ENCODE results near the gene TSHZ3.

Gene TSHZ3

DNA sequence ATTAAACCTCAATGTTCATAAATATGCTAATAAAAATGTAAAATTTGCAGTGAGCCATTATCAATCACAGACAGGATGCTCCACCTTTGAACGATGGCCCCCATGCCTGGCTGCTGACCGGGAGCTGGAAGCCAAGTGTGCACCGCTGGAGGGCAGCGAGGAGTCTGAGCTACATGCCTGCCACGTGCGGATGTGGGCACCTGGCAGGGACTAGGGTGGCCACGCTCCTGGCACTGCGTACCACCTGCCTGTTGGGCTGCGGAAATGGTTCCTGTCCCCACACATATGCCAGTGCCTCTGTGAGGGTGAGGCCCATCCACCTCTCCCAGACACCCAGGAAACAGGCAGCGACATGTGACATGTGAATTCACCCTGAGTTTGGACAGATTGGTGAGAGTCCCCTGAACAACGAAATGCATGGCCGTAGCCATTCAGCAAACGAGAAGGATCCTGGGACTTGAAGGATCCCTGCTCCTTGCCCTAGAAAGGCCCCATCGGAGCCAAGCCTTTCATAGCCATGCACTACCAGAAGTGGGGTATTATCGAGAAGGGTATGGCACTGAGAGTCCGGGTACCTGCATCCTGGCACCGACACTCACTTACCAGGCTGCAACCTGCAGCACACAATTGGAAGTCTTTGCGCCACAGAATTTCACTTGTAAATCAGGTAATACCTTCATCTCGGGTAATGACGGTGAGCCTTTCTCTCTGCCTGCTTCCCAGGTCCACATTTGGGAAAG is 35.8 kb downstream of the TSHZ3 start:
- no peak for DNase-seq

DNA sequence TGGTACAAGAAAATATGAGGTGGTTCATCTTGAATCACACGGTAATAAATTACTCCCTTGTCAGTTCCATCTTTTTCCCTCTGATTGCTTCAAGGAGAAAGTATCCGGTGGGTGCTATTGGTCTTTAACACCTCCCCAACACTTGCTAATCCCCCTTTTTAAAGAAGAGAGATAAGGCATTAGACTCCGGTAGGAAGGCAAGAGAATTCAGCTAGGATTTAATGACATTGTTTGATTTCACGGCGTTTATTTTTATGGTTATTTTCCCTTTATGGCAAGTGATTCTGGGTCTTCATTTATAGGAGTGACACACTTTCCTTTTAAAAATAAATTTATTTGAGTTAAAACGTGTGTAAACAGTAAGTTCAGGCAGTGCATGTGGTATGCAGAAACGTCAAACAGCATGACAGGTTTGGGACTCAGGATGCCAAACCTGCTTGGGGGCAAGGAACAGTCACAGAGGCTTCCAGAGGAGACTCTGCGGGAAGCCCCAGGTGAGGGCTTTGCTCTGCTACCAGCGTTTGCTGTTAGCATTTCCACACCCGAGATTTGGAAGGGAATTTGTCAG is 36.5 kb downstream of the TSHZ3 start:
- no peak for DNase-seq

GRCh38 chr19:31312009-31312676 is 37.1 kb downstream of the TSHZ3 start:
- no peak for DNase-seq

GRCh38 chr19:31310432-31311133 is 38.7 kb downstream of the TSHZ3 start:
- no peak for DNase-seq

- DNase-seq = no peak
Measured at GRCh38 chr19:31308781-31309180, 40.5 kb downstream of the TSHZ3 start.

- no peak for DNase-seq
Measured at GRCh38 chr19:31307071-31307669, 42.1 kb downstream of the TSHZ3 start.

DNA sequence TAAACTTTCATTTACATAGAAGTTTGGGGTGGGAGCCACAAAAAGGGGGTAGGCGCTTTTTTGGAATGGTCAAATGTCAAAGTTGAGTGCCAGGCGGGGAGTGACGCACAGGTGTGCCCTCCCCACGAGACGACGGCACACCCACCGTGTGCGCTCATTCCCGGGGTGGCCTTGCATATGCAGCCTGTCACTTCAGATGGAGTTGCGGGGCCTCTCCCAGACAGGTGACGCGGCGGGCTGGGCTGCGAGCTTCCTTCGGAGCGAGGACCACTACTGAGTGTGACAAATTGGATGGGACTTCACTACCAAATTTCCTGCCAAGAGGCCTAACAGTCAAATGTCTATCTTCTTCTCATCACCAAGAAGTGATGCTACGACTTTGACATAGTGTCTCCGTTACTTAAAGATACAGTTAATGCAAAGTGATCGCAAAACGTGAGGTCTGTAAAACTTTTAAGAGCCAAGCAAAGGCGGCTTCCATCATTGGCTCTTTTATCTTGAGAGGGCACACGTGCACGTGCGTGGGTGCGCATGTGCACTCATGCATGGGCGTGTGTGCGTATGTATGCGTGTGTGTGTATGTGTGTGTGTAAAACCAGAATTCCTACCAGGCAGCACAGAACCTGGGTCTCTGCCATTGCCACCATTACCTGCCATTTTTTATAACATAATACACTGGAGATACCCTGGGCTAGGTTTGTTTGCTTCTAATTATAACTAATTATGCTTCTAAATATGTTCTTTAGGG is 43.1 kb downstream of the TSHZ3 start:
- no peak for DNase-seq

GRCh38 chr19:31304831-31305312 is 44.4 kb downstream of the TSHZ3 start:
- DNase-seq = no peak

DNA sequence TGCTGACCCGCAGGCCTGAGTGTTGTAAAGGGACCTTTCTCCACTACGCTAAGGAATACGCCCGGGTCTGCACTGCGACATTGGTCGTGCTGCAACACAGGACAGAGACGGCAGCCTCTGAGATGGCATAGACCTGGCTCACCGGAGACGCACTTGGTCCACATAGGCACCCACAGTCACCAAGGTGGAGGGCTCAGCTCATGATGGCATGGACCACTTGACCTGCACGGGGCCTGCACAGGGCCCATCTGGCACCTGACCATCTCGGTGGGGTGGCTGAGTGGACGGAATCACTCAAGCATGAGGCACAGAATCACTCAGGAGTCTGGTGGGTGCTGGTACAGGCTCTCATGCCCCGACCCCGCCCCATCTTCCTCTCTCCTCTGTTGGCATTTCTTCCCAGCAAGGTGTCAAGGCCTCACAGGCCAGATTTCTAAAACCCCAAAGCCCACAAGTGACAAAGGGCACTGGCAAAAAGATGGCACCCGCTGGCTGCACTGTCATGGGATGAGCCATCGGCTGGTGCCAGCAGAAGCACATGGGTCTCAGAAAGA is 45.9 kb downstream of the TSHZ3 start:
- DNase-seq = no peak

DNA sequence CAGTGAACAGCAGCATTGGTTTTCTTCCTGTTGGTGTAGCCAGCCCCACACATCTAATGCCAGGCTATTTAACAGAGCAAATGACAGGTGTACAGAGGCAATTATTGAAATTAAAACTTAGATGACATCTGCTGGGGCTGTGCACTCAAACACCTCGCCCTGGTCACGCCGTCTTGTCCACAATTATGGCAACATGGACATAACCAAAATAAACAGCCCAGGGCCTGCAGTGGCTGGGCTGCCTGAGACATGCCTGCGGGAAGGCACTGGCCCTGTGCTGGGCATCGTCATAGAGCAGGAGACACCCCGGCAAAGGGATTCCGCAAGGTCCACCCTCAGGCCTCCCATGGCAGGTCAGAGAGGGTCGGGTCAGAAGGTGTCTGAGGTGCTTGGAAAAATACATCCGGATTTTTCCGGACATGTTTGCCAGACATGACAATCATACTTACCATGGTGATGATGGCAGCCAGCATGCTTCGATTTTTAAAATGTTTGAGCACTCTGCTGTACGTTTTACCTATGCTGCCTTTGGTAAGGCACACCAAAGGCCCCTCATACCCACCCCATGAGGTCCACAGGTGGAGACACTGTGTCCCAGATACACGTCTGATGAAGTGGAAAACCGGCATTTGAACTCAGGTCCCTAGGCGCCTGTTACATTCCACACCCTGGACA is 47.8 kb downstream of the TSHZ3 start:
- no peak for DNase-seq

GRCh38 chr19:31300422-31300821 is 48.8 kb downstream of the TSHZ3 start:
- DNase-seq = no peak

- DNase-seq = no peak
Measured at GRCh38 chr19:31299665-31300064, 49.6 kb downstream of the TSHZ3 start.

GRCh38 chr19:31297991-31298390 is 51.2 kb downstream of the TSHZ3 start:
- DNase-seq = no peak

DNA sequence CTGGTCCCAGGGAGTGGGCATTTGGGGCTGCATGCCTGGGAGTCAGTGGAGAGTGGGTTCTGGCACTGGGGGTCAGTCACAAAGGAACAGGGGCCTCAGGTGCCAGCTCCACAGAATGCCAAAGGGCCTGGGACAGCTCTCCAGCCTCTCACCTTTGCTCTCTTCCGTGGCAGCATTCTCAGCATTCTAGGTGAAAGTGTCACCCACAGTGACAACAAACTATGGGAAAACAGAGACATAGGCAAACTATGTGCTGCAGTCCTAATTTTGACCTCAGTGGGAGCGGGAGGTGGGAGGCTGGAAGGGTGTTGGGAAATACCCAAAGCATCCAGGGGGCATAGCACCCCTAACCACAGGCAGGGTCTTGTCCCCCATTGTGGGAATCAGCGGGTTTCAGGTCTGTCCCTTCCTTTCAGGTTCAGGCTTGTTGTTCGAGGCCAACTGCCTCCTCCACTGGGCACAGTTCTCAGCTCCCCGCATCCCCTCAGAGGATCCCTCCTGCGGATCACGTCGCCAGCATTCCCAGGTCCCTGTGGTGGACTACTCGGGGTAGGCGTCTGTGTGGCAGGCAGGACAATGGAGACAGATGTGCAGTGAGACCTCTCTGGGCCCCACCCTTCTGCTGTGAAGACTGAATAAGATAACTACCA is 52.4 kb downstream of the TSHZ3 start:
- no peak for DNase-seq

GRCh38 chr19:31294189-31294588 is 55.0 kb downstream of the TSHZ3 start:
- DNase-seq = no peak

DNA sequence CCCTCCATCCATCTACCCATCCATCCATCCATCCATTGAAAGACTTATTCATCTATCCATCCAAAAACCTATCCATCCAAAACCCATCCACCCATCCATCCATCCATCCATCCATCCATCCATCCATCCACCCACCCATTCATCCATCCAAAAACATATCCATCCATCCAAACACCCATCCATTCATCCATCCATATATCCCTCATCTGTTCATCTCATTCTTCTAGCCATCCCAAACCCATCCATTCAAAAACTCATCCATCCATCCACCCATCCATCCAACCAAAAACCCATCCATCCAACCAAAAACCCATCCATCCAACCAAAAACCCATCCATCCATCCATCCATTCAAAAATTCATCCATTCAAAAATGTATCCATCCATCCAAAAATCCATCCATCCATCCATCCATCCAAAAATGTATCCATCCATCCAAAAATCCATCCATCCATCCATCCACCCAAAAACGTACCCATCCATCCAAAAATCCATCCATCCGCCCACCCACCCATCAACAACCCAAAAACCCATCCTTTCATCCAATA is 56.5 kb downstream of the TSHZ3 start:
- no peak for DNase-seq

- no peak for DNase-seq
Measured at GRCh38 chr19:31290931-31291590, 58.2 kb downstream of the TSHZ3 start.

DNA sequence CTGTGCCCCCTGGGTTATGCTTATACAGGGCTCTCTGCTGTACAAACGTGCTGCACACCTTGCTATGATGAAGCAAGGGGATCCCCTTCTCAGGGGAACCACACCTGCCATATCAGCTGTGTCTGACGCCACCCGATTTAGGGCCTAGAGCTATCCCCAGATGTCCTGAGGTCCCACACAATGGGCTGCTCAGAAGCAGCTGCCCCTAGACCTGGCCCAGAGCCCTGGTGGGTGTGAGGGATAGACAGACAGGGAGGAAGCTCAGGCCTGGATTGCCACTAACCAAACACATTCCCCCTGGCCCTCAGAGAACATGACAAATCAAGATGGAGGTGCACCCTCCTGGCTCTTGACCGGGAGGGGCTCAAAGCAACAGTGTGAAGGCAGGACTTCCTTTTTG is 59.3 kb downstream of the TSHZ3 start:
- DNase-seq = no peak

DNA sequence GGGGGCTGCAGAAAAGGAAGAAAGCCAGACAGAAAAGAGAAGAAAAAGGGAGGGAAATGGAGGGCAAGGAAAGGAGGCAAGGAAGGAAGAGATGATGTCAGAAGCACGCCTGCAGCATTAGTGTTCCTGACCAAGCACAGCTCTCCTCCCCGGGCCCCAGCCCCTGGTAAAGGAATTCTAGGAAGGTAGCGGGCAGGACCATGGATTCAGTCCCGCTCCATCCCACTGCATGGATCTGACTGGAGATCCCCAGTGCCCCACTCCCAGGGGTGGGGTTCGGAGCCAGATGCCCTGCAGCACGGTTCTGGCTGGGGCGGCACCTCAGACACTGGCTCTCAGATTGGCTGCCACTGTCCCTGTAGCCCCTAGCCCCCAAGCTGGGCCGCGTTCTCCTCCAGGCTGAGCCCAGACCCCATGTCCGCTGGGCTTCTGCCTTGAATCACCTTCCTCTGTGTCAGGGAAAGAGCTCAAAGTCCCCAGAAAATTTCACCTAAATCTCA is 59.8 kb downstream of the TSHZ3 start:
- no peak for DNase-seq

GRCh38 chr19:31286491-31286890 is 62.7 kb downstream of the TSHZ3 start:
- DNase-seq = no peak

Measured in NCI-H1436 (cell line).